Adrenal gland (tissue), 5 donors: ENCODE data around the gene UPK2.

ENCODE experiments used
- POLR2A ChIP-seq, 2 donors: fragments of 450-650 bp; IDR thresholded peaks; one replicate each; pipeline ENCODE4 v1.6.1; 2017; ENCODE audit warnings: antibody characterized with exemption in 2 of 2, mild to moderate bottlenecking in 2 of 2, moderate library complexity in 1 of 2
- TF ChIP-seq, protein P1 (sequence below), 6 experiments: fragments of 450-650 bp in 4 of 6; fragments of 200-600 bp in 2 of 6; sonication (generic) in 1 of 6; IDR thresholded peaks; 1 replicate in 5 of 6; 2 replicates in 1 of 6; pipeline versions ENCODE4 v1.5.1 to v1.8.0; 2016 to 2021; ENCODE audit warnings: antibody characterized with exemption in 6 of 6, mild to moderate bottlenecking in 2 of 6, moderate library complexity in 1 of 6
- donor health status: DM: no; HTN: no; CAD: no.

DNA sequence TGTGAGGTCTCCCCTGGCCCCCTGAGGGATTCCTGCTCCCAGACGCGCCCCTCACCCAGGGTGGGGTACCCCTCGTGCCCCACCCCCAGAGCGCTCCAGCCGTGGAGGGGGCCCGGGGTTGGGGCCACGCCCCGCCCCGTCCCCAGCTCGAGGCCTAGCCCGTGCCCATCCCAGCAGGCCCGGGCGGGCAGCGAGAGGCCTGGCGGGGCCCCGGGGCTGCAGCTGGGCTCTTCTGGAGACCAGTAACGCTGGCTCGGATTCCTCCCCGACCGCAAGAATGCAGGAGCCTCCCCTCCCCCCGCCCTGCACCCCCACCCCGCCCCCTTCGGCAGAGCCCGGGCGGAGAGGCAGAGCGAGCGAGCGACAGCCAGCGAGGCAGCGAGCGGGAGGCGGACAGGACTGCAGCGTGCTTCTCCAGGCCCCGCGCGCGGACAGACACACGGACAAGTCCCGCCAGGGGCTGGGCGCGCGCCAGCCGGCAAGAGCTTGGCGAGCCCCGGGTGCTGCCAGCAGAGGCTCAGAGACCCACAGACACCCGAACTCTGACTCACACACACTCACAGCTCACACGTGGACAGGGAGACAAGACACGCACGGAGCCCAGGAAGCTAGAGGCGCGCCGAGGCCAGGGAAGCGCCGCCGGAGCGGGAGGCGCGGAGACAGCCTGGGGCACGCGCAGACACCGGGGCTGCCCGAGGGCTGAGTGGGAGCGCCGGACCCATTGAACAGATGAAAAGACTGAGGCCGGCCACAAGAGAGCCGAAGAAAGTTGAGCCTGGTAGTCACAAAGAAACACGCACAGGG, 45.6 kb upstream of the UPK2 start:
- TF ChIP-seq, protein P1, sequence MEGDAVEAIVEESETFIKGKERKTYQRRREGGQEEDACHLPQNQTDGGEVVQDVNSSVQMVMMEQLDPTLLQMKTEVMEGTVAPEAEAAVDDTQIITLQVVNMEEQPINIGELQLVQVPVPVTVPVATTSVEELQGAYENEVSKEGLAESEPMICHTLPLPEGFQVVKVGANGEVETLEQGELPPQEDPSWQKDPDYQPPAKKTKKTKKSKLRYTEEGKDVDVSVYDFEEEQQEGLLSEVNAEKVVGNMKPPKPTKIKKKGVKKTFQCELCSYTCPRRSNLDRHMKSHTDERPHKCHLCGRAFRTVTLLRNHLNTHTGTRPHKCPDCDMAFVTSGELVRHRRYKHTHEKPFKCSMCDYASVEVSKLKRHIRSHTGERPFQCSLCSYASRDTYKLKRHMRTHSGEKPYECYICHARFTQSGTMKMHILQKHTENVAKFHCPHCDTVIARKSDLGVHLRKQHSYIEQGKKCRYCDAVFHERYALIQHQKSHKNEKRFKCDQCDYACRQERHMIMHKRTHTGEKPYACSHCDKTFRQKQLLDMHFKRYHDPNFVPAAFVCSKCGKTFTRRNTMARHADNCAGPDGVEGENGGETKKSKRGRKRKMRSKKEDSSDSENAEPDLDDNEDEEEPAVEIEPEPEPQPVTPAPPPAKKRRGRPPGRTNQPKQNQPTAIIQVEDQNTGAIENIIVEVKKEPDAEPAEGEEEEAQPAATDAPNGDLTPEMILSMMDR (IDR thresholded peaks at IDR 0.05): peak in 1 of 6 experiments; percentile 8
- peak in 1 of 2 donors; percentile 78 for TF ChIP-seq POLR2A (IDR thresholded peaks at IDR 0.05)
